Measurements from ENCODE around the gene KCNJ10. TPM values are rescaled to one million over a fixed set of nuclear protein-coding genes. Genes with fewer than 3 reads are reported as not detected.
A peak's percentile ranks its signal among the peaks of the same experiment; 100 is the strongest.
"Not testable (repeated sequence)": the region's sequence is repeated elsewhere in the genome, so short reads cannot be mapped to it uniquely, and the experiment has no call there.

Gene KCNJ10
- total RNA-seq, 1 donor from 2014 or later = not detected

DNA sequence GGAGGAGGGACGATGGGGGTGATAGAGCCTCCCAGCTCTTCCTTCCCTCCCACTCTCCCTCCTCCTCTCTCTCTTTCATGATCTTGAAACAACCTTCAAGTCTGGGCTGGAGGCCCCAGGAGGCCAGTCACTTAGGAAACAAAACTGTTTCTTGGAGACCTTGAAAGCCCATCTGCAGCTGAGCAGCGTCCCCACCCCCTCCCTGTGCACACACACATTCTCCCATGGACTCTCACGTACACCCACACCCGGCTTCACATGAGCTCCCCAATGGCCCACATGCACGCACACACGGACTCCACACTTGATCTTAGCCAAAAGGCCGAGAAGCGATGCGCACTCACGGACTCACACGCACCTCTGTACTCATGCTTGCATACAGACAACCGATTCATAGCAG, 42.4 kb upstream of the KCNJ10 start:
- no peak overlapping the region for H3K27ac Mint-ChIP-seq (ENCODE audit: unreplicated experiment)
- H3K36me3 Mint-ChIP-seq (ENCODE audit: low read depth, unreplicated experiment) = peaks cover 4% of the 10 kb centered on the region
- no peak overlapping the region for H3K4me3 Mint-ChIP-seq (ENCODE audit: unreplicated experiment)
- peaks cover 16% of the 10 kb centered on the region for H3K4me1 Mint-ChIP-seq (ENCODE audit: unreplicated experiment)
- no peaks in the 10 kb centered on the region for H3K9me3 Mint-ChIP-seq (ENCODE audit: unreplicated experiment)
- TF ChIP-seq, protein P1, sequence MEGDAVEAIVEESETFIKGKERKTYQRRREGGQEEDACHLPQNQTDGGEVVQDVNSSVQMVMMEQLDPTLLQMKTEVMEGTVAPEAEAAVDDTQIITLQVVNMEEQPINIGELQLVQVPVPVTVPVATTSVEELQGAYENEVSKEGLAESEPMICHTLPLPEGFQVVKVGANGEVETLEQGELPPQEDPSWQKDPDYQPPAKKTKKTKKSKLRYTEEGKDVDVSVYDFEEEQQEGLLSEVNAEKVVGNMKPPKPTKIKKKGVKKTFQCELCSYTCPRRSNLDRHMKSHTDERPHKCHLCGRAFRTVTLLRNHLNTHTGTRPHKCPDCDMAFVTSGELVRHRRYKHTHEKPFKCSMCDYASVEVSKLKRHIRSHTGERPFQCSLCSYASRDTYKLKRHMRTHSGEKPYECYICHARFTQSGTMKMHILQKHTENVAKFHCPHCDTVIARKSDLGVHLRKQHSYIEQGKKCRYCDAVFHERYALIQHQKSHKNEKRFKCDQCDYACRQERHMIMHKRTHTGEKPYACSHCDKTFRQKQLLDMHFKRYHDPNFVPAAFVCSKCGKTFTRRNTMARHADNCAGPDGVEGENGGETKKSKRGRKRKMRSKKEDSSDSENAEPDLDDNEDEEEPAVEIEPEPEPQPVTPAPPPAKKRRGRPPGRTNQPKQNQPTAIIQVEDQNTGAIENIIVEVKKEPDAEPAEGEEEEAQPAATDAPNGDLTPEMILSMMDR (IDR thresholded peaks at IDR 0.05; ENCODE audit: unreplicated experiment) = no peak
- DNase-seq (ENCODE audit: low spot score) = no peak
- peaks cover 14% of the 10 kb centered on the region for H3K27me3 Mint-ChIP-seq (ENCODE audit: unreplicated experiment)

DNA sequence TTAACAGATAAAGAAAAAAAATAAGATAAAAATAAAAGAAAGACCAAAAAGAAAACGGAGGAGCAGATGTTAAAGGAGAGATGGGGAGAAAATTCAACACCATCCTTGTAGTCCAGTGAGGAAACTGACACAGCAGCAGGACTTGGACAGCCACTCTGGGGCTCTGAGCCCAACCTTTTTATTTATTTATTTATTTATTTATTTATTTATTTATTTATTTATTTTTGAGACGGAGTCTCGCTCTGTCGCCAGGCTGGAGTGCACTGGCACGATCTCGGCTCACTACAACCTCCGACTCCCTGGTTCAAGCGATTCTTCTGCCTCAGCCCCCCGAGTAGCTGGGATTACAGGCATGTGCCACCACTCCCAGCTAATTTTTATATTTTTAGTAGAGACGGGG, 41.5 kb upstream of the KCNJ10 start:
- not testable (repeated sequence) for H3K27ac Mint-ChIP-seq (ENCODE audit: unreplicated experiment); DNase-seq (ENCODE audit: low spot score)
- peaks cover 19% of the 10 kb centered on the region for H3K4me1 Mint-ChIP-seq (ENCODE audit: unreplicated experiment)

DNA sequence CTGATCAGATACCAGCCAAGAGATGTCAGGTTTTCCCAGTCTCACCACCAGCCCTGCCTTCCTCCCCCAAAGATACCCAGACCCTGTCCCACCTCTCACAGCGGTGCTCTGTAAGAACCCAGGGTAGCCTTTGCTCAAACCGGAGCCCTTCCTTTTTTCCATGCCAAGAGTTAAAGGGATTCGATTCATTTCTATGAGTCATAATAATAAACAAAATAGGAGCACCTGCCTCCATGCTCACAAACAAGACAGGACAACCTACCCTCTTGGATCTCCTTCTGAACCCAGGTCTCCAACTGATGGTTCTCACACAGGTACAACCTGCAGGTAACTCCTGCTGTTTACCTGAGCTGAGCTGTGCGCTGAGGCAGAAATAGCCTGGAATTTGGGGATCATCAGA, 39.7 kb upstream of the KCNJ10 start:
- TF ChIP-seq, protein P1 (IDR thresholded peaks at IDR 0.05; ENCODE audit: unreplicated experiment) = no peak
- Mint-ChIP-seq H3K4me1 (ENCODE audit: unreplicated experiment) (peaks cover 26% of the 10 kb centered on the region), H3K27me3 (ENCODE audit: unreplicated experiment) (peaks cover 18% of the 10 kb centered on the region), H3K4me3 (ENCODE audit: unreplicated experiment) (no peak overlapping the region), H3K27ac (ENCODE audit: unreplicated experiment) (no peak overlapping the region), H3K36me3 (ENCODE audit: low read depth, unreplicated experiment) (peaks cover 4% of the 10 kb centered on the region), H3K9me3 (ENCODE audit: unreplicated experiment) (no peaks in the 10 kb centered on the region)
- DNase-seq (ENCODE audit: low spot score) = no peak

More for the DNA sequence above, 41.5 kb upstream of the KCNJ10 start:
- H3K4me3 Mint-ChIP-seq (ENCODE audit: unreplicated experiment); H3K9me3 Mint-ChIP-seq (ENCODE audit: unreplicated experiment); H3K36me3 Mint-ChIP-seq (ENCODE audit: low read depth, unreplicated experiment): not testable (repeated sequence)
- H3K27me3 Mint-ChIP-seq (ENCODE audit: unreplicated experiment) = peaks cover 16% of the 10 kb centered on the region

DNA sequence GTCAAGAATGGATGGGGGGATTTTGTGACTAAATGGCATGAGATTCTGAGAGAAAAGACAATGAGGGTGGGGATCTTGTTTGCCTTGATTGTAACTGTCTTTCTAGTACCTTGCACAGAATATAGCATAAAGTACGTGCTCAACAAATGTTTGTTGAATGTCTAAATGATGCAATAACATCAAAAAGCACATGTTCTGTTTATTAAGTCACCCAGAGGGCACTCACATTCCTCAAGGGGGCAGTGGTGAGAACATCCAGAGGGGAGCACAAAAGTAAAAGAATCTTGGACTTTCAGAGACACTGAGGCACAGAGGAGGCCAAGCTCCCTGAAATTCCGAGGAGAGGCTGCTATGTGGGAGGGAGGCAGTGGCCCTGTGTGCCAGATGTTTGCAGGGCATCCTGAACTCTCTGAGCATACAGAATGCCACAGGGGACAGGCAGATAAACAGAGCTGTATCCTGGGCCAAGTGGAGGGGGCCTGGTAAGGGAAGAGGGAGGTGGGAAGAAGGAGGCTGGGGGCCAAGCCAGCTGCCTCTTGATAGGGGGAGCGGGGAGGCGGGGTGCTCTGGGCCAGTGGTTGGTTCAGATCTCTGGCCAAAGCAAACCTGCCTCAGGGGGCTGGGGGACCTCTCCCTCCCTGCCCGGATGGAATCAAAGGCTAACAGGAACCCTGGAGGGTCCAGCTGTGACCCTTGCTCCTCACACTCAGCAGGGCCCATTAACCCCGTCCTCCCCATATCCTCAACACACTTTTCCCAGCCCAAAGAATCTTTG, 39.1 kb upstream of the KCNJ10 start:
- Mint-ChIP-seq H3K4me3 (ENCODE audit: unreplicated experiment) (peak overlapping the region; percentile 2), H3K4me1 (ENCODE audit: unreplicated experiment) (peaks cover 30% of the 10 kb centered on the region), H3K27me3 (ENCODE audit: unreplicated experiment) (peaks cover 18% of the 10 kb centered on the region), H3K9me3 (ENCODE audit: unreplicated experiment) (no peaks in the 10 kb centered on the region), H3K27ac (ENCODE audit: unreplicated experiment) (no peak overlapping the region), H3K36me3 (ENCODE audit: low read depth, unreplicated experiment) (peaks cover 4% of the 10 kb centered on the region)
- TF ChIP-seq, protein P1 (IDR thresholded peaks at IDR 0.05; ENCODE audit: unreplicated experiment) = peak; percentile 49
- peak; percentile 58 for DNase-seq (ENCODE audit: low spot score)

DNA sequence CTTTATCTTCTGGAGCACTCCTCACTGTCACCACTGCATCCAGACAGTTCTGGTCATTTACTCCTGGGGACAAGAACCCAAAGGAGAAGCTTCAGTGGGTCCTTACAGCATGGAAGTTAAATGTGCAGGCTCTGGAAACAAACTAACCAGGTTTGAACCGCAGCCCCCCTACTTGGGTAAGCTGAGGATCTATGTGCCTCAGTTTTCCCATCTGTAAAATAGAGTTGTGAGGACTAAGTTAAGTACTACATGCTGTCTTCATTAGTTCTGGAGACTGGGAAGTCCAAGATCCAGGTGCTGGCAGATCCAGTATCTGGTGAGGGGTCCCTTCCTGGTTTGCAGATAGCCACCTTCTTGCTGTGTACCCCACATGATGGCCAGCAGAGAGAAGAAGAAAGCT, 37.6 kb upstream of the KCNJ10 start:
- no peaks in the 10 kb centered on the region for H3K9me3 Mint-ChIP-seq (ENCODE audit: unreplicated experiment)
- H3K4me1 Mint-ChIP-seq (ENCODE audit: unreplicated experiment) = peaks cover 30% of the 10 kb centered on the region
- no peak for DNase-seq (ENCODE audit: low spot score)
- TF ChIP-seq, protein P1 (IDR thresholded peaks at IDR 0.05; ENCODE audit: unreplicated experiment) = no peak
- H3K27me3 Mint-ChIP-seq (ENCODE audit: unreplicated experiment) = peaks cover 13% of the 10 kb centered on the region
- H3K36me3 Mint-ChIP-seq (ENCODE audit: low read depth, unreplicated experiment) = no peaks in the 10 kb centered on the region
- no peak overlapping the region for H3K4me3 Mint-ChIP-seq (ENCODE audit: unreplicated experiment)
- no peak overlapping the region for H3K27ac Mint-ChIP-seq (ENCODE audit: unreplicated experiment)
